SU-DHL-6 (cell line): Measurements from ENCODE around the gene MYLK.

Experiments
- H2AFZ ChIP-seq: fragments of 200-600 bp; sonication (generic); 2 replicates; pipeline ENCODE4 v1.6.1; 2014; ENCODE audit warnings: low read depth, mild to moderate bottlenecking, moderate library complexity, mixed read lengths, antibody characterized with exemption, low read length; ENCODE audit not compliant: severe bottlenecking
- H3F3A ChIP-seq: fragments of 200-600 bp; shearing (Covaris generic); 2 replicates; pipeline ENCODE4 v1.6.0; 2016; ENCODE audit warnings: antibody characterized with exemption, mild to moderate bottlenecking; ENCODE audit not compliant: insufficient read depth
- H3K27ac ChIP-seq: fragments of 200-600 bp; sonication (generic); 2 replicates; pipeline ENCODE4 v1.5.1; 2016; ENCODE audit warnings: low read depth, mild to moderate bottlenecking, low read length, moderate library complexity, mixed read lengths
- H3K27me3 ChIP-seq: fragments of 200-600 bp; sonication (generic), shearing (Covaris generic); 2 replicates; pipeline ENCODE4 v1.6.0; 2014; ENCODE audit warnings: mild to moderate bottlenecking, low read length
- H3K36me3 ChIP-seq: fragments of 200-600 bp; sonication (generic); 2 replicates; pipeline ENCODE4 v1.6.1; 2014; ENCODE audit warnings: mild to moderate bottlenecking, low read length, mixed read lengths
- H3K4me2 ChIP-seq: fragments of 300-600, 200-600 bp; shearing (Covaris generic), sonication (generic); 2 replicates; pipeline ENCODE4 v1.6.0; 2014; ENCODE audit warnings: low read length, low read depth, mild to moderate bottlenecking; ENCODE audit not compliant: poor library complexity, severe bottlenecking
- H3K4me3 ChIP-seq: fragments of 200-600 bp; sonication (generic); 2 replicates; pipeline ENCODE4 v1.5.1; 2014; ENCODE audit warnings: antibody characterized with exemption, low read length, mild to moderate bottlenecking, mixed read lengths; ENCODE audit not compliant: insufficient read depth, poor library complexity, severe bottlenecking
- H3K79me2 ChIP-seq: fragments of 200-600 bp; sonication (generic); 2 replicates; pipeline ENCODE4 v1.6.1; 2014; ENCODE audit warnings: mild to moderate bottlenecking, low read length, moderate library complexity; ENCODE audit not compliant: insufficient read depth
- H3K9ac ChIP-seq: fragments of 200-600 bp; sonication (generic); 2 replicates; pipeline ENCODE4 v1.7.0; 2014; ENCODE audit warnings: mild to moderate bottlenecking, low read length
- H3K9me2 ChIP-seq: fragments of 200-600 bp; sonication (generic); replicated peaks from 2 replicates; pipeline ENCODE4 v1.6.1; 2014; ENCODE audit warnings: low read length; ENCODE audit not compliant: insufficient read depth
- H3K9me3 ChIP-seq: fragments of 200-600 bp; sonication (generic); 2 replicates; pipeline ENCODE4 v1.6.1; 2014; ENCODE audit warnings: low read length, mixed read lengths; ENCODE audit not compliant: insufficient read depth
- H4K20me1 ChIP-seq: fragments of 200-600 bp; sonication (generic); 2 replicates; pipeline ENCODE4 v1.6.1; 2014; ENCODE audit warnings: low read depth, mild to moderate bottlenecking, antibody characterized with exemption, low read length, moderate library complexity, mixed read lengths
- EZH2phosphoT487 ChIP-seq: fragments of 200-600 bp; sonication (generic), shearing (Covaris generic); conservative IDR thresholded peaks from 2 replicates; pipeline ENCODE4 v1.6.1; 2018; ENCODE audit warnings: mild to moderate bottlenecking, antibody characterized with exemption, low read length, moderate library complexity, mixed read lengths
- TF ChIP-seq, protein P1 (sequence below): fragments of 200-600 bp; sonication (generic); IDR thresholded peaks from one replicate; pipeline ENCODE4 v1.5.1; 2017; ENCODE audit warnings: antibody characterized with exemption, mild to moderate bottlenecking, low read length, moderate library complexity; ENCODE audit not compliant: insufficient read depth, poor library complexity, severe bottlenecking

MYLK gene

GRCh38 chr3:123783811-123784210 lies 100.3 kb downstream of the MYLK start:
- Histone ChIP-seq H3K9ac (no peak overlapping the region), H3K9me3 (no peaks in the 10 kb centered on the region), H3F3A (no peaks in the 10 kb centered on the region), H3K36me3 (no peaks in the 10 kb centered on the region), H3K79me2 (no peaks in the 10 kb centered on the region), H3K27ac (no peak overlapping the region), H3K27me3 (no peaks in the 10 kb centered on the region), H4K20me1 (no peaks in the 10 kb centered on the region), H2AFZ (no peak overlapping the region), H3K9me2 (no peaks in the 10 kb centered on the region), H3K4me3 (no peak overlapping the region), H3K4me2 (no peak overlapping the region)
- no peak for TF ChIP-seq EZH2phosphoT487
- TF ChIP-seq, protein P1, sequence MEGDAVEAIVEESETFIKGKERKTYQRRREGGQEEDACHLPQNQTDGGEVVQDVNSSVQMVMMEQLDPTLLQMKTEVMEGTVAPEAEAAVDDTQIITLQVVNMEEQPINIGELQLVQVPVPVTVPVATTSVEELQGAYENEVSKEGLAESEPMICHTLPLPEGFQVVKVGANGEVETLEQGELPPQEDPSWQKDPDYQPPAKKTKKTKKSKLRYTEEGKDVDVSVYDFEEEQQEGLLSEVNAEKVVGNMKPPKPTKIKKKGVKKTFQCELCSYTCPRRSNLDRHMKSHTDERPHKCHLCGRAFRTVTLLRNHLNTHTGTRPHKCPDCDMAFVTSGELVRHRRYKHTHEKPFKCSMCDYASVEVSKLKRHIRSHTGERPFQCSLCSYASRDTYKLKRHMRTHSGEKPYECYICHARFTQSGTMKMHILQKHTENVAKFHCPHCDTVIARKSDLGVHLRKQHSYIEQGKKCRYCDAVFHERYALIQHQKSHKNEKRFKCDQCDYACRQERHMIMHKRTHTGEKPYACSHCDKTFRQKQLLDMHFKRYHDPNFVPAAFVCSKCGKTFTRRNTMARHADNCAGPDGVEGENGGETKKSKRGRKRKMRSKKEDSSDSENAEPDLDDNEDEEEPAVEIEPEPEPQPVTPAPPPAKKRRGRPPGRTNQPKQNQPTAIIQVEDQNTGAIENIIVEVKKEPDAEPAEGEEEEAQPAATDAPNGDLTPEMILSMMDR = no peak

DNA sequence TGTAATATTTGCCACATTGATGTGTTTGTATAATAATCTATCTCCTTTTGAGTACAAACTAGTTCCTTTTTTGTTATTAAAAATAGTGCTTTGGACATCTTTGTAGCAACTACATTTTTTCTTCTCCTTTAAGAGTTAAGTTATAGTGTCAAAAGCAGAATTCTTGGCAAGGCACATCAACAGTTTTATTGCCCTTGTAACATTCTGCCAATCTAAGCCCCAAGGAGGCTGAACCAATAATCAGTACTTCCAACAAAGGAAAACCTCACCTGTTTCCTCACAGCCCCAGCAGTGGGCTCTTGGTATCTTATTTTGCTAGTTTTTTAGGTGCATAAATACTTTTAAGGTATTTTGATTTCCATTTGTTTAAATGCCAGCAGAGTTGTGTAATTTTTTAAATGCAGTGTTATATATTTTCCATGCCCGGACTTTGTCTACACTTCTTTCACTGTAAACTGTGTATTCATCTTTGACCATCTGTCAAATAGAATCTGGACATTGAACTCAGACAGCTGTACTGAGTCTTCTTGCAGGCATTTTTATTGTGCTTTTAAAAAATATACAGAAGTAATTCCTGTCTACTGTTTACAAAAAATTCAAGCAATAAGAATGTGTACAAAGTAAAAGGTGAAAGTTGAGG lies 101.0 kb downstream of the MYLK start:
- no peaks in the 10 kb centered on the region for H3K9me3 ChIP-seq
- H3K36me3 ChIP-seq = no peaks in the 10 kb centered on the region
- H3K27ac ChIP-seq = no peak overlapping the region
- TF ChIP-seq, protein P1 = no peak
- no peak for TF ChIP-seq EZH2phosphoT487
- H3K9ac ChIP-seq = no peak overlapping the region
- no peaks in the 10 kb centered on the region for H3K27me3 ChIP-seq
- no peaks in the 10 kb centered on the region for H3K9me2 ChIP-seq
- no peaks in the 10 kb centered on the region for H3K79me2 ChIP-seq
- no peaks in the 10 kb centered on the region for H4K20me1 ChIP-seq
- no peak overlapping the region for H3K4me2 ChIP-seq
- H3F3A ChIP-seq = no peaks in the 10 kb centered on the region
- no peak overlapping the region for H3K4me3 ChIP-seq
- no peak overlapping the region for H2AFZ ChIP-seq

DNA sequence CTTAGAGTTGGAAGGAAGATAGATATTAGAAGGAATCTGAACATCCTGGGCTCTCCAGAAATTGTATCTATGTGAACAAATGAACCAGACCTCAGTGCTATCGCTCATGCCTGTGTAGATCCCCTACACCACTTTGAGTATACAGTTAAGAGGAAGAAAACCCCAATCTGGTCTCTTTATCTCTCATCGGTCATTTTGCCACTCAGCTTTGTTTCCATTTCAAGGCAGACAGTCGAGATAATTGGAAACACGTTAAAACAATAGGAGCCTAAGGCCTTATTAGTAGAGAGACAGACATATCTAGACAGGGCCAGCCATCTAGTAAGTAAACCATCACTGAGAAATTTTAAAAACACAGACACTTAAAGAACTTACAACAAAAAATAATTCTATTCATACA lies 101.6 kb downstream of the MYLK start:
- Histone ChIP-seq H3K27ac (no peak overlapping the region), H3F3A (no peaks in the 10 kb centered on the region), H3K9me2 (no peaks in the 10 kb centered on the region), H2AFZ (no peak overlapping the region), H3K9me3 (no peaks in the 10 kb centered on the region), H3K79me2 (no peaks in the 10 kb centered on the region), H3K9ac (no peak overlapping the region), H3K27me3 (no peaks in the 10 kb centered on the region), H3K4me2 (no peak overlapping the region), H3K4me3 (no peak overlapping the region), H3K36me3 (no peaks in the 10 kb centered on the region), H4K20me1 (no peaks in the 10 kb centered on the region)
- TF ChIP-seq, protein P1 = no peak
- no peak for TF ChIP-seq EZH2phosphoT487
